ENCODE measurements around the gene SLC1A6.

The SLC1A6 gene

DNA sequence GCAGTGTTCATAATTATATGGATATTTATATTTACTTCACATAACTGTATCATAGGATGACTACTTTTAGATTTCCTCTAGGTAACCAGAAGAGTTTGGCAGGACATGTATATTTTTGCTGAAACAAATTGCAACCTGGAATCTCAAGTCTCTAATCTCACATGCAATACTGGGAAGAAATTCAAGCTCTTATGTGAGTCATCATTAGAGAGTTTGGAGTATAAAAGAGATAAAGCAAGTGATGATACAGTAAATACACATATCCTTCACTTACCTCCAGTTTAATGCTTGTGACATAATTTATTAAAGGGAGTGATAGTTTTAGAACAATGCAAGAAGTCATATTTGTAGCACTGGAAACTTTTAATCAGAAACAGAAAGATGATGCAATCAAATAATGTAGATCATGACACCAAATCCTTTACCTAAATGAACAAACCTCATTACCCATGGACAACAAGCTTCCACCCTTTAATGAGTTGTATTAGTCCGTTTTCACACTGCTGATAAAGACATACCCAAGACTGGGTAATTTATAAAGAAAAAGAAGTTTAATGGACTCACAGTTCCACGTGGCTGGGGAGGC lies 77.9 kb downstream of the SLC1A6 start:
- H3K4me3 ChIP-seq (ENCODE audit: low read depth, low read length, poor library complexity, severe bottlenecking), result no peak overlapping the region
- H3K4me2 ChIP-seq (ENCODE audit: low read length), result no peak overlapping the region
- no peak overlapping the region for H3K9ac ChIP-seq (ENCODE audit: low read length)
- no peaks in the 10 kb centered on the region for H3K36me3 ChIP-seq (ENCODE audit: insufficient read depth, low read length)
- H3K4me1 ChIP-seq (ENCODE audit: insufficient read depth, low read length, severe bottlenecking), result no peaks in the 10 kb centered on the region
- no peaks in the 10 kb centered on the region for H4K20me1 ChIP-seq (ENCODE audit: insufficient read depth, low read length)
- no peaks in the 10 kb centered on the region for H3F3A ChIP-seq (ENCODE audit: insufficient read depth, low read length)
- no peaks in the 10 kb centered on the region for H3K9me2 ChIP-seq (ENCODE audit: low read depth, low read length)
- no peaks in the 10 kb centered on the region for H3K9me3 ChIP-seq (ENCODE audit: low read length)
- H3K27me3 ChIP-seq (ENCODE audit: insufficient read depth, low read length), result no peaks in the 10 kb centered on the region
- no peak overlapping the region for H3K27ac ChIP-seq (ENCODE audit: low read depth, low read length, poor library complexity, severe bottlenecking)
- H3K79me2 ChIP-seq (ENCODE audit: insufficient read depth, low read length), result no peaks in the 10 kb centered on the region
- TF ChIP-seq, protein P1, sequence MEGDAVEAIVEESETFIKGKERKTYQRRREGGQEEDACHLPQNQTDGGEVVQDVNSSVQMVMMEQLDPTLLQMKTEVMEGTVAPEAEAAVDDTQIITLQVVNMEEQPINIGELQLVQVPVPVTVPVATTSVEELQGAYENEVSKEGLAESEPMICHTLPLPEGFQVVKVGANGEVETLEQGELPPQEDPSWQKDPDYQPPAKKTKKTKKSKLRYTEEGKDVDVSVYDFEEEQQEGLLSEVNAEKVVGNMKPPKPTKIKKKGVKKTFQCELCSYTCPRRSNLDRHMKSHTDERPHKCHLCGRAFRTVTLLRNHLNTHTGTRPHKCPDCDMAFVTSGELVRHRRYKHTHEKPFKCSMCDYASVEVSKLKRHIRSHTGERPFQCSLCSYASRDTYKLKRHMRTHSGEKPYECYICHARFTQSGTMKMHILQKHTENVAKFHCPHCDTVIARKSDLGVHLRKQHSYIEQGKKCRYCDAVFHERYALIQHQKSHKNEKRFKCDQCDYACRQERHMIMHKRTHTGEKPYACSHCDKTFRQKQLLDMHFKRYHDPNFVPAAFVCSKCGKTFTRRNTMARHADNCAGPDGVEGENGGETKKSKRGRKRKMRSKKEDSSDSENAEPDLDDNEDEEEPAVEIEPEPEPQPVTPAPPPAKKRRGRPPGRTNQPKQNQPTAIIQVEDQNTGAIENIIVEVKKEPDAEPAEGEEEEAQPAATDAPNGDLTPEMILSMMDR (IDR thresholded peaks at IDR 0.05; ENCODE audit: low read length), result no peak
- no peak for TF ChIP-seq EZH2 (IDR thresholded peaks at IDR 0.05; ENCODE audit: borderline replicate concordance, low read length)
- H2AFZ ChIP-seq (ENCODE audit: low read length), result no peak overlapping the region
